Sigmoid colon (tissue), 4 donors: ENCODE data around the gene BCR.

Source experiments
- CTCF ChIP-seq, 4 experiments: fragments of 450-650 bp in 3 of 4; fragments of 200-600 bp in 1 of 4; IDR thresholded peaks; one replicate each; pipeline ENCODE4 v1.5.1; 2016 to 2019; ENCODE audit warnings: antibody characterized with exemption in 4 of 4, mild to moderate bottlenecking in 3 of 4, moderate library complexity in 2 of 4
- EP300 ChIP-seq, 4 donors: sonication (generic); formaldehyde crosslinking; IDR thresholded peaks; one replicate each; pipeline ENCODE4 v1.6.1; 2017; ENCODE audit warnings: antibody characterized with exemption in 4 of 4
- POLR2A ChIP-seq, 2 donors: fragments of 450-650 bp; IDR thresholded peaks; one replicate each; pipeline ENCODE4 v1.6.1; 2016; ENCODE audit warnings: antibody characterized with exemption in 2 of 2, mild to moderate bottlenecking in 2 of 2, moderate library complexity in 2 of 2
- POLR2AphosphoS5 ChIP-seq, 4 donors: sonication (generic); formaldehyde crosslinking; IDR thresholded peaks; one replicate each; pipeline ENCODE4 v1.6.1; 2017; ENCODE audit warnings: antibody characterized with exemption in 4 of 4

- no peak for TF ChIP-seq CTCF (IDR thresholded peaks at IDR 0.05)
- TF ChIP-seq POLR2A (IDR thresholded peaks at IDR 0.05): no peak
- TF ChIP-seq EP300 (IDR thresholded peaks at IDR 0.05): no peak
- no peak for TF ChIP-seq POLR2AphosphoS5 (IDR thresholded peaks at IDR 0.05)
These were observed 4.4 kb downstream of the BCR start for GRCh38 chr22:23184764-23185113.
